Nucleus accumbens (tissue), 56 donors: ENCODE data around the gene PDZRN4.

Experiments used
- DNase-seq, 56 donors: peaks; one replicate each; lab custom pipeline; 2025; lab: John Stamatoyannopoulos, UW

The PDZRN4 gene

GRCh38 chr12:41344776-41345470, 156.8 kb downstream of the PDZRN4 start:
- DNase-seq = peak in 38 of 56 donors; percentile 2 to 68 (median 18)

- DNase-seq = no peak
These were observed 160.1 kb downstream of the PDZRN4 start for GRCh38 chr12:41348198-41348597.

GRCh38 chr12:41356181-41356580, 168.1 kb downstream of the PDZRN4 start:
- no peak for DNase-seq

GRCh38 chr12:41361738-41362137, 173.6 kb downstream of the PDZRN4 start:
- peak in 1 of 56 donors; percentile 2 for DNase-seq

GRCh38 chr12:41362510-41362909, 174.4 kb downstream of the PDZRN4 start:
- no peak for DNase-seq

GRCh38 chr12:41362931-41363330, 174.8 kb downstream of the PDZRN4 start:
- no peak for DNase-seq

- DNase-seq = no peak
These were observed 176.1 kb downstream of the PDZRN4 start for GRCh38 chr12:41364211-41364610.

GRCh38 chr12:41365653-41366171, 177.6 kb downstream of the PDZRN4 start:
- DNase-seq = no peak

GRCh38 chr12:41367726-41368405, 179.7 kb downstream of the PDZRN4 start:
- no peak for DNase-seq

GRCh38 chr12:41380878-41381277, 192.8 kb downstream of the PDZRN4 start:
- no peak for DNase-seq

- DNase-seq = no peak
These were observed 214.7 kb downstream of the PDZRN4 start for GRCh38 chr12:41402801-41403200.

- DNase-seq = peak in 16 of 56 donors; percentile 0 to 43 (median 4)
These were observed 219.2 kb downstream of the PDZRN4 start for GRCh38 chr12:41407232-41407799.

GRCh38 chr12:41409628-41410027, 221.5 kb downstream of the PDZRN4 start:
- DNase-seq = no peak

- DNase-seq = no peak
These were observed 230.5 kb downstream of the PDZRN4 start for GRCh38 chr12:41418586-41418985.

- no peak for DNase-seq
These were observed 231.2 kb downstream of the PDZRN4 start for GRCh38 chr12:41419131-41419893.

GRCh38 chr12:41424651-41425050, 236.5 kb downstream of the PDZRN4 start:
- no peak for DNase-seq

- peak in 12 of 56 donors; percentile 3 to 54 (median 22) for DNase-seq
These were observed 245.3 kb downstream of the PDZRN4 start for GRCh38 chr12:41433460-41433859.

GRCh38 chr12:41436076-41436475, 248.0 kb downstream of the PDZRN4 start:
- no peak for DNase-seq

GRCh38 chr12:41437563-41437962, 249.4 kb downstream of the PDZRN4 start:
- DNase-seq = peak in 26 of 56 donors; percentile 0 to 57 (median 12)

- DNase-seq = peak in 1 of 56 donors; percentile 3
These were observed 250.9 kb downstream of the PDZRN4 start for GRCh38 chr12:41438854-41439541.
